A549 (cell line): ENCODE results near the gene JMJD6. TPM values are rescaled to one million over a fixed set of nuclear protein-coding genes. Genes with fewer than 3 reads are reported as not detected.

Experiments used
- ATAC-seq, 2 experiments: fragments of 200-7000 bp in 1 of 2; fragments of >200 bp in 1 of 2; cut with Nextera tagmentation in 1 of 2; cut with Tn5 transposase in 1 of 2; 3 replicates each; pipeline versions ENCODE4 v1.8.0 to v1.9.1; 2018 to 2020; ENCODE audit warnings: mild to moderate bottlenecking in 1 of 2, moderate library complexity in 1 of 2
- CTCF ChIA-PET: fragments of 300-600 bp; sonication (Branson Sonifier 250); formaldehyde crosslinking; extraction: SDS; loops from one replicate; lab custom pipeline; 2021; ENCODE audit warnings: antibody characterized with exemption, inconsistent platforms; lab: Yijun Ruan, JAX
- POLR2A ChIA-PET: fragments of 350-600 bp; formaldehyde crosslinking; extraction: SDS; loops from one replicate; lab custom pipeline; 2021; ENCODE audit warnings: antibody characterized with exemption, inconsistent platforms; lab: Yijun Ruan, JAX
- DNase-seq, 2 experiments: peaks; one replicate each; pipeline versions ENCODE4 v3.0.0 to v3.0.0-alpha.2; 2011 to 2016; ENCODE audit warnings: low read depth in 1 of 2, low spot score in 1 of 2
- FAIRE-seq: peaks from 2 replicates; lab custom pipeline; 2011; peaks lifted over from hg19 to GRCh38; lab: Jason Lieb, UNC
- H3K27ac ChIP-seq, 2 experiments: fragments of >200 bp; sonication (Bioruptor Twin); formaldehyde crosslinking; 3 replicates each; pipeline ENCODE4 v1.5.1; 2016 to 2017
- H3K4me1 ChIP-seq: fragments of >200 bp; sonication (Bioruptor Twin); formaldehyde crosslinking; 3 replicates; pipeline ENCODE4 v1.6.1; 2016
- H3K4me2 ChIP-seq: fragments of >200 bp; sonication (Bioruptor Twin); formaldehyde crosslinking; 3 replicates; pipeline ENCODE4 v1.6.1; 2016
- H3K4me3 ChIP-seq: fragments of >200 bp; sonication (Bioruptor Twin); formaldehyde crosslinking; 3 replicates; pipeline ENCODE4 v1.5.1; 2016
- H3K9me3 ChIP-seq: fragments of >200 bp; sonication (Bioruptor Twin); formaldehyde crosslinking; 3 replicates; pipeline ENCODE4 v1.6.1; 2016
- BHLHE40 ChIP-seq: IDR thresholded peaks from 2 replicates; pipeline ENCODE4 v1.6.1; 2012; ENCODE audit warnings: low read depth, low read length, inconsistent platforms
- CBX2 ChIP-seq: fragments of 200-600 bp; sonication (generic); IDR thresholded peaks from 2 replicates; pipeline ENCODE4 v1.6.1; 2016; ENCODE audit warnings: low read depth, mild to moderate bottlenecking, borderline replicate concordance
- CHD2 ChIP-seq: fragments of 150-350 bp; IDR thresholded peaks from 2 replicates; pipeline ENCODE4 v1.6.1; 2014; ENCODE audit warnings: low read length; ENCODE audit not compliant: partially characterized antibody
- EP300 ChIP-seq, 2 experiments: fragments of >200 bp; sonication (Bioruptor Twin); formaldehyde crosslinking; IDR thresholded peaks; 2 replicates in 1 of 2; 3 replicates in 1 of 2; pipeline ENCODE4 v1.6.1; 2016 to 2017
- ESRRA ChIP-seq: fragments of 150-350 bp; IDR thresholded peaks from 2 replicates; pipeline ENCODE4 v1.6.1; 2014; ENCODE audit warnings: mild to moderate bottlenecking, low read length, borderline replicate concordance
- FOXS1 ChIP-seq: fragments of 250-450 bp; sonication (Bioruptor Pico); IDR thresholded peaks from 2 replicates; pipeline ENCODE4 v1.5.0; 2020; ENCODE audit warnings: mild to moderate bottlenecking, moderate library complexity
- HOXB13 ChIP-seq: fragments of 250-450 bp; sonication (Bioruptor Pico); IDR thresholded peaks from 2 replicates; pipeline ENCODE4 v1.5.0; 2020; ENCODE audit warnings: low read depth, mild to moderate bottlenecking, moderate library complexity
- KDM1A ChIP-seq: fragments of 200-600 bp; sonication (generic); IDR thresholded peaks from 2 replicates; pipeline ENCODE4 v1.6.1; 2016; ENCODE audit warnings: low read depth, mild to moderate bottlenecking
- MAFK ChIP-seq: fragments of 450-650 bp; IDR thresholded peaks from 2 replicates; pipeline ENCODE4 v1.6.1; 2014; ENCODE audit not compliant: partially characterized antibody
- NPAS2 ChIP-seq: fragments of 250-450 bp; sonication (Bioruptor Pico); IDR thresholded peaks from 2 replicates; pipeline ENCODE4 v1.8.0; 2022; ENCODE audit warnings: mild to moderate bottlenecking, moderate library complexity, borderline replicate concordance
- PHF8 ChIP-seq: fragments of 200-600 bp; sonication (generic); IDR thresholded peaks from 2 replicates; pipeline ENCODE4 v1.6.1; 2016; ENCODE audit warnings: low read depth, mild to moderate bottlenecking, antibody characterized with exemption, moderate library complexity, borderline replicate concordance
- POLR2A ChIP-seq: IDR thresholded peaks from 2 replicates; pipeline ENCODE4 v1.6.1; 2012; ENCODE audit warnings: mild to moderate bottlenecking, low read length
- RAD21 ChIP-seq, 2 experiments: fragments of >200 bp in 1 of 2; sonication (Bioruptor Twin) in 1 of 2; formaldehyde crosslinking in 1 of 2; IDR thresholded peaks in 1 of 2; conservative IDR thresholded peaks in 1 of 2; 2 replicates in 1 of 2; 3 replicates in 1 of 2; pipeline ENCODE4 v1.6.1; 2012 to 2018; ENCODE audit warnings: inconsistent platforms in 1 of 2
- RCOR1 ChIP-seq: fragments of 150-350 bp; IDR thresholded peaks from 2 replicates; pipeline ENCODE4 v1.6.1; 2014; ENCODE audit warnings: antibody characterized with exemption, low read length, low read depth
- RNF2 ChIP-seq: fragments of 200-600 bp; sonication (generic); IDR thresholded peaks from 2 replicates; pipeline ENCODE4 v1.6.1; 2016; ENCODE audit warnings: low read depth, mild to moderate bottlenecking, antibody characterized with exemption, moderate library complexity, borderline replicate concordance
- SMC3 ChIP-seq: fragments of >200 bp; sonication (Bioruptor Twin); formaldehyde crosslinking; IDR thresholded peaks from 3 replicates; pipeline ENCODE4 v1.6.1; 2018; ENCODE audit warnings: inconsistent platforms
- SREBF2 ChIP-seq: fragments of 450-650 bp; IDR thresholded peaks from 2 replicates; pipeline ENCODE4 v1.6.1; 2014; ENCODE audit warnings: mild to moderate bottlenecking, moderate library complexity
- TFCP2L1 ChIP-seq: fragments of 250-450 bp; sonication (Bioruptor Pico); IDR thresholded peaks from 2 replicates; pipeline ENCODE4 v1.5.0; 2021; ENCODE audit warnings: mild to moderate bottlenecking
- ZC3H11A ChIP-seq: fragments of 450-650 bp; IDR thresholded peaks from 2 replicates; pipeline ENCODE4 v1.6.1; 2014; ENCODE audit warnings: antibody characterized with exemption, mild to moderate bottlenecking
- ZSCAN20 ChIP-seq: fragments of 250-450 bp; sonication (Bioruptor Pico); IDR thresholded peaks from 2 replicates; pipeline ENCODE4 v1.8.0; 2022; ENCODE audit warnings: mild to moderate bottlenecking, moderate library complexity
- WGBS: methylation state at CpG from one replicate; pipeline ENCODE4 v1.1.6; 2017; ENCODE audit errors: missing lambda C conversion rate; 5-methylcytosine and 5-hydroxymethylcytosine counted together
- polyA plus RNA-seq, 4 experiments: library from polyadenylated mRNA; depleted of rRNA in 3 of 4; stranded (reverse); fragments of >200 nt; fragmentation: RNase III in 1 of 4; extraction: RNeasy Plus Mini Kit Qiagen cat#74134 plus additional on column Dnase treatment in 1 of 4; gene quantifications; 2 replicates in 3 of 4; 3 replicates in 1 of 4; pipeline ENCODE4 v1.2.3, GENCODE V29; 2011 to 2017
- TF ChIP-seq, protein P1 (sequence below): fragments of >200 bp; sonication (Bioruptor Twin); formaldehyde crosslinking; IDR thresholded peaks from 3 replicates; pipeline ENCODE4 v1.5.1; 2016
- TF ChIP-seq, protein P2 (sequence below): fragments of 200-600 bp; sonication (generic); IDR thresholded peaks from 2 replicates; pipeline ENCODE4 v1.6.1; 2016; ENCODE audit warnings: antibody characterized with exemption, mild to moderate bottlenecking, moderate library complexity
- TF ChIP-seq, protein P3 (sequence below): fragments of >200 bp; sonication (Bioruptor Twin); formaldehyde crosslinking; IDR thresholded peaks from 2 replicates; pipeline ENCODE4 v1.6.1; 2016
- TF ChIP-seq, protein P4 (sequence below): fragments of 250-450 bp; sonication (Bioruptor Pico); IDR thresholded peaks from 2 replicates; pipeline ENCODE4 v1.5.0; 2021; ENCODE audit warnings: mild to moderate bottlenecking, moderate library complexity, borderline replicate concordance

The JMJD6 gene
- polyA plus RNA-seq, 2 of the 4 experiments (the other 2 are of a cell fraction), result 17.5 to 53.3 TPM

DNA sequence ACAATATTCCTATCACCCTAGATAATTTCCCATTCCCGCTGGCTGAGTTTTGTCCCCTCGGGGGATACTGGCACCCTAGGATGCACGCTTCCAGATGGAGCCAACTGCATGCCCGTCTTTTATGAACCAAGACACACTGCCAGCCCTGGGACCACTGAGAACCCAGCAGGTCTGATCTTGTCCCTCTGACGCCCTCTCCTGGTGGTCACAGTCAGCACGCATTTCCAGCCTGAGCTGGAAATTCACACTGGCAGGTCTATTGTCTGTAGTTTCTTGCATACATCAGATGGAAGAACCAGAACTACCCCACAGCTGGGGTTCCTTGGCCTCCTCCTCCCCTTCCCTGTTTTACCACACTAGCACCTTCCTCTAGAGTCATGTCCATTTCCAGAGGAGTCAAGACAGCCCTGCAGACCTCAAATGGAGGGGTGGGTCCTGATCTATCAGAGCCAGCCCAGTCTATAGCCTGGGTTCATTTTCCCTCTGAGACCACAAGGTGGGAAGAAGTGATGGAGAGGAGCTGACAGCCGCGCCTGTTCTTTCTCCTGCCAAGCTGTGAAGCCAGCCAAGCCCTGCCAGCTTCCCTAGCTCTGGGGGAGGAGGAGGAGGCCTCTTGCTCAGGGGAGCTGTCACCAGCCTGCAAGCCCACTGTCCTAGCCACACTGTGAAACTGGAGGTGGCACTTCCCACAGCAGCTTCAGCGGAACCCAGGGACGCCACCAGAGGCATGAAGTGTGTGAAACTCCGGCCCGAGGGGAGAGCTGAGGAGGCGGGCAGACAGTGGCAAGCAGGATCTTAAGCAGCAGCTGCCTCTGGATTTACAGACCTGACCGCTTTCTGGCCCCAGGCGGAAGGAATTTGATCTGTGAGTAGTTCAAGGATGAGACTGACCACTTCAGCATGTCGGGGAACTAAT, 44.9 kb downstream of the JMJD6 start:
- Histone ChIP-seq H3K4me3 (no peak overlapping the region), H3K4me2 (no peak overlapping the region), H3K4me1 (no peaks in the 10 kb centered on the region), H3K9me3 (no peaks in the 10 kb centered on the region)
- ChIA-PET CTCF (interaction anchor here (0.6 to 20.1 kb wide), 49 partner anchors 13 to 357 kb away, joined by 3 to 456 read pairs (median 5); partner anchors contain the start of genes AANAT, JMJD6, METTL23 and MXRA7), POLR2A (interaction anchor here (1.1 to 2.3 kb wide), 4 partner anchors 10 to 125 kb away, joined by 3 to 14 read pairs (median 7); no protein-coding TSS in a partner anchor)
- peak; percentile 32 for FAIRE-seq
- TF ChIP-seq ESRRA (no peak), SMC3 (peak; percentile 84), CBX2 (no peak), EP300 (IDR thresholded peaks at IDR 0.05) (no peak), RAD21 (conservative IDR thresholded peaks at IDR 0.05 in 1 of 2, IDR thresholded peaks at IDR 0.05 in 1 of 2) (peak; percentile 82 to 84), POLR2A (no peak)
- TF ChIP-seq, protein P1, sequence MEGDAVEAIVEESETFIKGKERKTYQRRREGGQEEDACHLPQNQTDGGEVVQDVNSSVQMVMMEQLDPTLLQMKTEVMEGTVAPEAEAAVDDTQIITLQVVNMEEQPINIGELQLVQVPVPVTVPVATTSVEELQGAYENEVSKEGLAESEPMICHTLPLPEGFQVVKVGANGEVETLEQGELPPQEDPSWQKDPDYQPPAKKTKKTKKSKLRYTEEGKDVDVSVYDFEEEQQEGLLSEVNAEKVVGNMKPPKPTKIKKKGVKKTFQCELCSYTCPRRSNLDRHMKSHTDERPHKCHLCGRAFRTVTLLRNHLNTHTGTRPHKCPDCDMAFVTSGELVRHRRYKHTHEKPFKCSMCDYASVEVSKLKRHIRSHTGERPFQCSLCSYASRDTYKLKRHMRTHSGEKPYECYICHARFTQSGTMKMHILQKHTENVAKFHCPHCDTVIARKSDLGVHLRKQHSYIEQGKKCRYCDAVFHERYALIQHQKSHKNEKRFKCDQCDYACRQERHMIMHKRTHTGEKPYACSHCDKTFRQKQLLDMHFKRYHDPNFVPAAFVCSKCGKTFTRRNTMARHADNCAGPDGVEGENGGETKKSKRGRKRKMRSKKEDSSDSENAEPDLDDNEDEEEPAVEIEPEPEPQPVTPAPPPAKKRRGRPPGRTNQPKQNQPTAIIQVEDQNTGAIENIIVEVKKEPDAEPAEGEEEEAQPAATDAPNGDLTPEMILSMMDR, result peak; percentile 83
- TF ChIP-seq, all 56 proteins: peak for 3
- DNase-seq (peak; percentile 77 to 84), ATAC-seq (peak; percentile 75 to 90; a peak in 5 of 6 replicates)
- H3K27ac ChIP-seq, result no peak overlapping the region
- 45% methylated on average over 16 of the region's 16 CpGs for WGBS

DNA sequence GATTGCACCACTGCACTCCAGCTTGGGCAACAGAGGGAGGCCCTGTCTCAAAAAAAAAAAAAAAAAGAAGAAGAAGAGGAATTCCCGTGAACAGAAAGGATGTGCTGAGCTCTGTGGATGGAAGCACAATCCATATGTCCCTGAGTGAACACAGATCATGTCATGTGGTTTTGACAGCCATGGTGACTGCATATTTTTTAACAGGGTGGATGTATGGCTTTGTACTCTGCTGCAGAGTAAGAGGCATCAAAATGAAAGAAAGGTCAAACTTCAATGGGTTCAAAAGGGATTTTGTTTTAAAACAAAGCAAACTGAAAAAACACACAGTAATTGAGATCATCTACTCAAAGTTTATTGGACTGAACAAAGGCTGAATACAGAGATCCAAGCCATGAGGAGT, 47.2 kb downstream of the JMJD6 start:
- CTCF ChIA-PET, result interaction anchor here (0.6 to 4.8 kb wide), 7 partner anchors 9 to 256 kb away, joined by 3 to 23 read pairs (median 4); no protein-coding TSS in a partner anchor
- TF ChIP-seq, protein P2, sequence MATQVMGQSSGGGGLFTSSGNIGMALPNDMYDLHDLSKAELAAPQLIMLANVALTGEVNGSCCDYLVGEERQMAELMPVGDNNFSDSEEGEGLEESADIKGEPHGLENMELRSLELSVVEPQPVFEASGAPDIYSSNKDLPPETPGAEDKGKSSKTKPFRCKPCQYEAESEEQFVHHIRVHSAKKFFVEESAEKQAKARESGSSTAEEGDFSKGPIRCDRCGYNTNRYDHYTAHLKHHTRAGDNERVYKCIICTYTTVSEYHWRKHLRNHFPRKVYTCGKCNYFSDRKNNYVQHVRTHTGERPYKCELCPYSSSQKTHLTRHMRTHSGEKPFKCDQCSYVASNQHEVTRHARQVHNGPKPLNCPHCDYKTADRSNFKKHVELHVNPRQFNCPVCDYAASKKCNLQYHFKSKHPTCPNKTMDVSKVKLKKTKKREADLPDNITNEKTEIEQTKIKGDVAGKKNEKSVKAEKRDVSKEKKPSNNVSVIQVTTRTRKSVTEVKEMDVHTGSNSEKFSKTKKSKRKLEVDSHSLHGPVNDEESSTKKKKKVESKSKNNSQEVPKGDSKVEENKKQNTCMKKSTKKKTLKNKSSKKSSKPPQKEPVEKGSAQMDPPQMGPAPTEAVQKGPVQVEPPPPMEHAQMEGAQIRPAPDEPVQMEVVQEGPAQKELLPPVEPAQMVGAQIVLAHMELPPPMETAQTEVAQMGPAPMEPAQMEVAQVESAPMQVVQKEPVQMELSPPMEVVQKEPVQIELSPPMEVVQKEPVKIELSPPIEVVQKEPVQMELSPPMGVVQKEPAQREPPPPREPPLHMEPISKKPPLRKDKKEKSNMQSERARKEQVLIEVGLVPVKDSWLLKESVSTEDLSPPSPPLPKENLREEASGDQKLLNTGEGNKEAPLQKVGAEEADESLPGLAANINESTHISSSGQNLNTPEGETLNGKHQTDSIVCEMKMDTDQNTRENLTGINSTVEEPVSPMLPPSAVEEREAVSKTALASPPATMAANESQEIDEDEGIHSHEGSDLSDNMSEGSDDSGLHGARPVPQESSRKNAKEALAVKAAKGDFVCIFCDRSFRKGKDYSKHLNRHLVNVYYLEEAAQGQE, result no peak
- no peak for TF ChIP-seq SMC3
- no peak for TF ChIP-seq FOXS1 (CRISPR knock-in tag)
- no peak for TF ChIP-seq NPAS2 (CRISPR knock-in tag)
- TF ChIP-seq MAFK, result no peak
- no peak for TF ChIP-seq TFCP2L1 (CRISPR knock-in tag)
- no peak for TF ChIP-seq HOXB13 (CRISPR knock-in tag)
- TF ChIP-seq, protein P3, sequence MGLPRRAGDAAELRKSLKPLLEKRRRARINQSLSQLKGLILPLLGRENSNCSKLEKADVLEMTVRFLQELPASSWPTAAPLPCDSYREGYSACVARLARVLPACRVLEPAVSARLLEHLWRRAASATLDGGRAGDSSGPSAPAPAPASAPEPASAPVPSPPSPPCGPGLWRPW, result no peak
- TF ChIP-seq EP300 (IDR thresholded peaks at IDR 0.05), result no peak
- TF ChIP-seq SREBF2, result no peak
- no peak for TF ChIP-seq BHLHE40
- no peak for TF ChIP-seq ZC3H11A
- no peak for TF ChIP-seq PHF8
- no peak for TF ChIP-seq KDM1A
- no peak for TF ChIP-seq RNF2
- TF ChIP-seq ZSCAN20 (CRISPR knock-in tag), result no peak
- no peak for TF ChIP-seq RCOR1
- TF ChIP-seq CHD2, result no peak
- TF ChIP-seq, protein P4, sequence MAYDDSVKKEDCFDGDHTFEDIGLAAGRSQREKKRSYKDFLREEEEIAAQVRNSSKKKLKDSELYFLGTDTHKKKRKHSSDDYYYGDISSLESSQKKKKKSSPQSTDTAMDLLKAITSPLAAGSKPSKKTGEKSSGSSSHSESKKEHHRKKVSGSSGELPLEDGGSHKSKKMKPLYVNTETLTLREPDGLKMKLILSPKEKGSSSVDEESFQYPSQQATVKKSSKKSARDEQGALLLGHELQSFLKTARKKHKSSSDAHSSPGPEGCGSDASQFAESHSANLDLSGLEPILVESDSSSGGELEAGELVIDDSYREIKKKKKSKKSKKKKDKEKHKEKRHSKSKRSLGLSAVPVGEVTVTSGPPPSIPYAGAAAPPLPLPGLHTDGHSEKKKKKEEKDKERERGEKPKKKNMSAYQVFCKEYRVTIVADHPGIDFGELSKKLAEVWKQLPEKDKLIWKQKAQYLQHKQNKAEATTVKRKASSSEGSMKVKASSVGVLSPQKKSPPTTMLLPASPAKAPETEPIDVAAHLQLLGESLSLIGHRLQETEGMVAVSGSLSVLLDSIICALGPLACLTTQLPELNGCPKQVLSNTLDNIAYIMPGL (CRISPR knock-in tag), result no peak
- no peak overlapping the region for H3K4me3 ChIP-seq
- no peak for DNase-seq
- H3K4me2 ChIP-seq, result no peak overlapping the region
- no peak overlapping the region for H3K27ac ChIP-seq
- no peaks in the 10 kb centered on the region for H3K4me1 ChIP-seq
- POLR2A ChIA-PET, result interaction anchor here (0.6 kb wide), 1 partner anchor 37 kb away, joined by 4 read pairs; no protein-coding TSS in a partner anchor
- H3K9me3 ChIP-seq, result no peaks in the 10 kb centered on the region
- no peak for ATAC-seq
- 79% methylated on average over 1 of the region's 1 CpG for WGBS
- FAIRE-seq, result no peak
